ENCODE data around the gene PTPRC.

Gene PTPRC

GRCh38 chr1:198708761-198709525 is 70.1 kb downstream of the PTPRC start:
- DNase-seq, result no peak

GRCh38 chr1:198711837-198712236 is 73.0 kb downstream of the PTPRC start:
- no peak for DNase-seq

GRCh38 chr1:198713081-198713480 is 74.2 kb downstream of the PTPRC start:
- no peak for DNase-seq

DNA sequence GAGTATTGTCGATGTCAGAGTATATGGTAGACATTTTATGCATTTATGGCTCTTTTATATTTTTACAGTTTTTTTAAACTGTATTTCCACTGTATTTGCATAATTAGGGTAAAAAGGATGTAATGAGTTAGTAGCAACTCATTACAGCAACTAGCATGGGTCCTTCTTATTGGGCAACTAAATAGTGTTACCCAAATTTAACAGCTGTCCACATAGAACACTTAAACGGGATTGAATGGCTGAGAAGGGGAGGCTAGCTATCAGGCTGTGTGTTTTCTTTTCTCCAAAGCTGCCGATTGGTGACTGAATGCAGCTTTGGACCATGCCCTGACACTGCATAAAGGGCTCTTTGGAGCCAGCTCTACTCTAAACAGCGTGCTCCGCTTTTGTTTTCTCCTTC is 75.4 kb downstream of the PTPRC start:
- DNase-seq, result no peak

DNA sequence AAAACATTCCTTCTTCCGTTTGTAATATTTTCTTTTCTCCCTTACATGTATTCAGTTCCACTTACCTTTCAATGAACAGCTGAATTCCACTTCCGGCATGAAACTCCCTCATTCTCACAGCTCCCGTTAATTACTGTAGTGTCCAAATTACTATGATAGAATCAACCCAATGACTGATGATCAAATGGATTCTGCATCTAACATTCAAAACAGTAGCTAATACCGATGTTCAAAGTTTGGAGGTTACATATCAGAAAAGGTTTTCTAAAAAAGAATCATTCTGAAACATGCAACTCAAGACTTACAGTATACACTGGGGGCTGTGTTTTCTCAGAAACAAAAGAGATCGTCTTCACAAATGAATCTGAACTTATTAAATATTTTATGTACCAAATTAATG is 77.2 kb downstream of the PTPRC start:
- DNase-seq, result no peak

DNA sequence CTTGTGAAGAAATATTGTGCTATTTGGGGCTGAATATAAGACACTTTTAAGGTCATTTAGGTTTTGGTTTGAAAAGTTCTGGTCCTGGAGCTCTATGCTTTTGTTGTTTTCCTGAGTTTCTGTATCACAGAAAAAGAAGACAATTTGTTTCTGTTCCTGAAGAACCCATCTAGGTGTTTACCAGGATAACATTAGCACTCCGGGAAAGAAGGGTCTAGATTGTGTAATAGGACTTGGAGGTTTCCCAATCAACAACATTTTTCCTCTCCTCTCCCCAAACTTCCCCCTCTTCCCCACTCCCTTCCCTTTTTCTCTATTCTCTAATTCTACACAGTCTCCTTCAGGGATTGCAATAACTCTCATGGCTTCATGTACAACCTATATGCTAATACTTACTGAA is 78.7 kb downstream of the PTPRC start:
- no peak for DNase-seq

DNA sequence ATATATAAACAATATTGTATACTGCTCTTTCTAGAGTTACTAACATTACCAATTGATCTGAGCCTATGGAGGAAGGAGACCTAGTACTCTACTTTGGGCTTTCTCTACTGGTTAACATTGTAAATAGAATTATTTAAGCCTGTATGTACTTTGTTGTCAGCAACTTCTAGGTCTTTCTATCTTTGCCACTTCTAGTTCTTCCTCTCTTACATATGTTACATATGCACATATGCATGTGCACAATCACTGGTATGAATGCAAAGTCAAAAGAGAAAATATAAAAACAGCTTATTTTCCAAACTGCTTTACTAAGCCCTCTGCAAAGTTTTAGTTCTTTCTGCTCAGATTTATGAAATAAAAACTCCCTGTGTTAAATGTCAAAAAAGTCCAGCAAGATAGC is 84.3 kb downstream of the PTPRC start:
- no peak for DNase-seq

- DNase-seq, result no peak
Measured at GRCh38 chr1:198725090-198725489, 86.2 kb downstream of the PTPRC start.

DNA sequence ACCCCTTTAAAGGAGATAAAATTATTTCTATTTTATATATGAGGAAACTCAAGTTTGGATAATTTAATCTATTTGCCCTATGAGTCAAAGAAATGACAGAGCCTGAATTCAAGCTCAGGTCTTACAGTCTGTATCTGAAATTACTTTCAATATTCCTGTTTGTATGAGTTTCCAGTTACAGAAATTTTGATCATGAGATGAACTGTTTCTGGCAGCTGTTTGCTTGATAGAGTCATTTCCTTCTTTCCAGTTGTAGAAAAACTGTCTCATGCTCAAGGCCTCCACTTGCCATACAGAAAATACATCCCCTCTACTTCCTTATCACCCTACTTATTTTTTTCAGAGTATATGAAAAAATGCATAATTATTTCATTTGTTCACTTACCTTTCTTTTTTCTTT is 87.6 kb downstream of the PTPRC start:
- no peak for DNase-seq

- no peak for DNase-seq
Measured at GRCh38 chr1:198729195-198729863, 90.5 kb downstream of the PTPRC start.

DNA sequence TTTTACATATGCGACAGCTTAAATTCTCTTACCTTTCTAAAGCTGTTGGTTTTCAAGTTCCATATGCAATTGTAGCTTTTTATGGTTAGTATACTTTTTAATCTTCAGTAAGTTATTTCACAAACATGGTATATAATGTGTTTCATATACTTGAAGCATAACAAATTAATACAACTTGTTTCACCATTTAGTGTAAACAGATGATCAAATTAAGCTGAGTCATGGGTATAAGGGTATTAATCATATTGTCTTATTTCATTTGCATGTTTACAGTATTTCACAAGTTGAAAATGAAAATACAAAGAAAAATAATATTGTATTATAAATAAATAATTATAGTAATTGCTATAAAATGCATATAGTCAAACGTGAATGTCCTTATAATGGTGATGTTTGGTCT is 92.1 kb downstream of the PTPRC start:
- no peak for DNase-seq

DNA sequence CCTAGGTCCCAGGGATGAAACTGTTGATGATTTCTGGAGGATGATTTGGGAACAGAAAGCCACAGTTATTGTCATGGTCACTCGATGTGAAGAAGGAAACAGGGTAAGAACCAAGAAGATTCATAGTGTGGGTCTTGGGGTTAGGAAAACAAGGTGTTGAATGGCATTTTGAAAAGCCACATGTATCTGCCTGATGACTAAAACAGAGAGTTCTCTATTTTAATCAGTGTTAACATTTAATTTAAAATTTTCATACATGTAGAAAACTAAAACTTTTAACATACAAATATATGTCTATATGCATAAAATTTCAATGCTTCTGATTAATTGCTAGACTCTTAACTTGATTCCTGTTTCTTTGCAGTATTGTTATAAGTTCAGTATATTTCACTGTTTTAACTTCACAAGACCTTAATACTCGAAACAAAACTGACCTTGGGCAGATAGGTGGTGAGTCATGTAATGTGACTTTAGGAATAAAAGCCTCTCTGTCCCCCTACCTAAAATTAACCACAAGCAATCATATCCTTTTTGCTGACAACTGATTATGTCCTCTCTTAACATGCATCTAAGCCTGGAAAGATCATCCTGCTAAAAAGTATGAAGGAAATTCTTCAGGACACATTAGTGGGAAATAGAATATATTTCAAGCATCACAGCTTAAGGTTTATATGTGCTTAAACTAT is 95.6 kb downstream of the PTPRC start:
- no peak for DNase-seq

- no peak for DNase-seq
Measured at GRCh38 chr1:198741744-198742143, 102.9 kb downstream of the PTPRC start.

- DNase-seq, result no peak
Measured at GRCh38 chr1:198747127-198747526, 108.3 kb downstream of the PTPRC start.

DNA sequence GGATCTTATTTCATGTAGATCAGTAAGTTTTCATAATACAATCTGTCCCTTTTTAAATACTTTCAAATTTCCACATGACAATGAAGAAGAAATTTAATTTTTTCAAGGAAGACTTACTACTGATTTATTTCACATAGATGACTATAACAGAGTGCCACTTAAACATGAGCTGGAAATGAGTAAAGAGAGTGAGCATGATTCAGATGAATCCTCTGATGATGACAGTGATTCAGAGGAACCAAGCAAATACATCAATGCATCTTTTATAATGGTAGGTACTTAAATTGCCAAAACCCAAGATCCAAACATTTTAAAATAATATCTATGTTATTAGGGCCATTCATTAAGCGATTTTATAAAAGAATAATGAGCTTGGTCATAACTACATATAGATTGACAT is 110.4 kb downstream of the PTPRC start:
- DNase-seq, result no peak

DNA sequence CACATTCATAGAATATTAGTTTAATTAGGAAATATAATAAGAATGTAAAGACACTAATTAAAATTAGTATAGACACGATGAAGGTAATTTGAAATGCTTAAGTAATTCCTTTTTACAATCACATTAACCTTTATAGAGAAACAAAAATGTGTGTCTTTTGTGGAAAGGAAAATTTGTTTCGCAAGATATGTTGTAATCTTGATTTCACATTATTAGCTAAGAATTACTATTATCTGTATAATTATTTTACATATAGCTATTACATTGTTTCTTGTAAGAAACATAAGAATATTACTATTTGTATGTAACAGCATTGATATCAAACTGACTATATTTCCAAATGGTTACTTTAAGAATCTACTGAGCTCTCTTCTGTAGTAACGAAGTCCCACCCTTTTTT is 111.2 kb downstream of the PTPRC start:
- DNase-seq, result no peak

GRCh38 chr1:198751741-198752140 is 112.9 kb downstream of the PTPRC start:
- DNase-seq, result no peak

DNA sequence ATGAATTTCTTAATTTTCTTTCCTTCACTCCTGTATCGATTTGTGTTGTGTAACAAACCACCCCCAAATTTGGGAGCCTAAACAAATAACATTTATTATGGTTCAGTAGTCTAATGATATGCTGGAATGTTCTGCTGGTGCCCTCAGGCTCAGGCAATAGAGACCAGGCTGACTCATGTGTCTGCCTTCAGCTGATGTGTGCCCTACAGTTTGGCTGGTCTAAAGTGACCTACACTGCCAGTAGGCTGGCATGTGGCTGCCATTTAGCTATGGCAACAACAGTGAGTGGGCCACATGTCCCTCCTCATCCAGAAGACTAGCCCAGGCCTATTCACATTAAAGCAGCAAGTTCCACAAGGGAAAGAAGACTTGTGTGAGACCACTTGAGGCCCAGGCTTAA is 115.8 kb downstream of the PTPRC start:
- no peak for DNase-seq

GRCh38 chr1:198755715-198756114 is 116.9 kb downstream of the PTPRC start:
- no peak for DNase-seq

GRCh38 chr1:198756470-198756869 is 117.6 kb downstream of the PTPRC start:
- DNase-seq, result no peak

DNA sequence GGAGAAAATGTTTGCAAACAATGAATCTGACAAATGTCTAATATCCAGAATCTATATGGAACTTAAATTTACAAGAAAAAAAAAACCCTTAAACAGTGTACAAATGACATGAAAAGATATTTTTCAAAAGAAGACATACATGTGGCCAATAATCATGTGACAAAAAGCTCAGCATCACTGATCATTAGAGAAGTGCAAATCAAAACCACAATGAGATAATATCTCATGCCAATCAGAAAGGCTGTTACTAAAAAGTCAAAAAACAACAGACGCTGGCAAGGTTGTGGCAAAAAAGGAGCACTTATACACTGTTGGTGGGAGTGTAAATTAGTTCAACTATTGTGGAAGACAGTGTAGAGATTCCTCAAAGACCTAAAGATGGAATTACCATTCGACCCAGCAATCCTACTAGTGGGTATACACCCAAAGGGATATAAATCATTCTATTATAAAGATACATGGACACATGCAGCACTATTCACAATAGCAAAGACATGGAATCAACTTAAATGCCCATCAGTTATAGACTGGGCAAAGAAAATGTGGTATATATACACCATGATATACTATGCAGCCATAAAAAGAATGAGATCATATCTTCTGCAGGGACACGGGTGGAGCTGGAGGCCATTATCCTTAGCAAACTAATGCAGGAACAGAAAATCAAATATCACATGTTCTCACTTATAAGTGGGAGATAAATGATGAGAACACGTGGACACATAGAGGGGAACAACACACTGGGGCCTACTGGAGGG is 123.2 kb downstream of the PTPRC start:
- DNase-seq, result no peak

GRCh38 chr1:198763298-198763714 is 124.5 kb downstream of the PTPRC start:
- DNase-seq, result no peak

GRCh38 chr1:198764748-198765147 is 125.9 kb downstream of the PTPRC start:
- DNase-seq, result no peak

All from activated CD4-positive, alpha-beta T cell treated with anti-CD3 and anti-CD28 coated beads for 1 hour (primary cell).